Measurements from ENCODE around the gene LEPR. TPM values are rescaled to one million over a fixed set of nuclear protein-coding genes. Genes with fewer than 3 reads are reported as not detected.
"Not testable (repeated sequence)": the region's sequence is repeated elsewhere in the genome, so short reads cannot be mapped to it uniquely, and the experiment has no call there.

LEPR gene
- total RNA-seq, 1 donor from 2014 or later = 11.2 TPM

GRCh38 chr1:65434255-65434654 lies 13.8 kb downstream of the LEPR start:
- DNase-seq (ENCODE audit: extremely low read depth, low read depth, low spot score) = no peak

- DNase-seq (ENCODE audit: extremely low read depth, low read depth, low spot score) = no peak
Measured at GRCh38 chr1:65434760-65435159, 14.3 kb downstream of the LEPR start.

GRCh38 chr1:65435987-65436386 lies 15.5 kb downstream of the LEPR start:
- no peak for DNase-seq (ENCODE audit: extremely low read depth, low read depth, low spot score)

- no peak for DNase-seq (ENCODE audit: extremely low read depth, low read depth, low spot score)
Measured at GRCh38 chr1:65437616-65438015, 17.1 kb downstream of the LEPR start.

- DNase-seq (ENCODE audit: extremely low read depth, low read depth, low spot score) = no peak
Measured at GRCh38 chr1:65440322-65440900, 19.9 kb downstream of the LEPR start.

- DNase-seq (ENCODE audit: extremely low read depth, low read depth, low spot score) = no peak
Measured at GRCh38 chr1:65440915-65441314, 20.4 kb downstream of the LEPR start.

GRCh38 chr1:65441464-65441863 lies 21.0 kb downstream of the LEPR start:
- no peak for DNase-seq (ENCODE audit: extremely low read depth, low read depth, low spot score)

- no peak for DNase-seq (ENCODE audit: extremely low read depth, low read depth, low spot score)
Measured at GRCh38 chr1:65442442-65442841, 22.0 kb downstream of the LEPR start.

GRCh38 chr1:65443647-65444046 lies 23.2 kb downstream of the LEPR start:
- DNase-seq (ENCODE audit: extremely low read depth, low read depth, low spot score) = no peak

GRCh38 chr1:65444128-65444640 lies 23.7 kb downstream of the LEPR start:
- DNase-seq (ENCODE audit: extremely low read depth, low read depth, low spot score) = no peak

GRCh38 chr1:65445837-65446236 lies 25.4 kb downstream of the LEPR start:
- DNase-seq (ENCODE audit: extremely low read depth, low read depth, low spot score) = no peak

- DNase-seq (ENCODE audit: extremely low read depth, low read depth, low spot score) = no peak
Measured at GRCh38 chr1:65449214-65449823, 28.9 kb downstream of the LEPR start.

- not testable (repeated sequence) for DNase-seq (ENCODE audit: extremely low read depth, low read depth, low spot score)
Measured at GRCh38 chr1:65455678-65456077, 35.2 kb downstream of the LEPR start.

GRCh38 chr1:65456481-65456880 lies 36.0 kb downstream of the LEPR start:
- DNase-seq (ENCODE audit: extremely low read depth, low read depth, low spot score) = no peak

- DNase-seq (ENCODE audit: extremely low read depth, low read depth, low spot score) = no peak
Measured at GRCh38 chr1:65457868-65458267, 37.4 kb downstream of the LEPR start.

GRCh38 chr1:65458730-65459396 lies 38.4 kb downstream of the LEPR start:
- DNase-seq (ENCODE audit: extremely low read depth, low read depth, low spot score) = no peak

- DNase-seq (ENCODE audit: extremely low read depth, low read depth, low spot score) = no peak
Measured at GRCh38 chr1:65459397-65459768, 38.9 kb downstream of the LEPR start.

GRCh38 chr1:65465837-65466236 lies 45.4 kb downstream of the LEPR start:
- not testable (repeated sequence) for DNase-seq (ENCODE audit: extremely low read depth, low read depth, low spot score)

- DNase-seq (ENCODE audit: extremely low read depth, low read depth, low spot score) = no peak
Measured at GRCh38 chr1:65467536-65467935, 47.1 kb downstream of the LEPR start.

GRCh38 chr1:65469126-65469888 lies 48.8 kb downstream of the LEPR start:
- no peak for DNase-seq (ENCODE audit: extremely low read depth, low read depth, low spot score)

GRCh38 chr1:65469889-65470340 lies 49.4 kb downstream of the LEPR start:
- DNase-seq (ENCODE audit: extremely low read depth, low read depth, low spot score) = no peak

All from glomerular endothelial cell (primary cell).